Brain microvascular endothelial cell (primary cell): Measurements from ENCODE around the gene DPP10.

ENCODE experiments used
- DNase-seq: peaks from one replicate; pipeline ENCODE4 v3.0.0-alpha.2; 2020
- H3K27ac ChIP-seq: fragments of 250-450 bp; sonication (Bioruptor Pico); 2 replicates; pipeline ENCODE4 v1.5.1; 2020; ENCODE audit warnings: mild to moderate bottlenecking, moderate library complexity
- H3K27me3 ChIP-seq: fragments of 250-450 bp; sonication (Bioruptor Pico); replicated peaks from 2 replicates; pipeline ENCODE4 v1.5.1; 2020; ENCODE audit warnings: mild to moderate bottlenecking
- H3K36me3 ChIP-seq: fragments of 250-450 bp; sonication (Bioruptor Pico); replicated peaks from 2 replicates; pipeline ENCODE4 v1.5.1; 2020; ENCODE audit warnings: mild to moderate bottlenecking
- H3K4me3 ChIP-seq: 2 replicates; pipeline ENCODE4 v1.5.1; 2011; ENCODE audit warnings: low read depth, mild to moderate bottlenecking, control low read depth, low read length, moderate library complexity
- in situ Hi-C: cut with HindIII; loops from 2 replicates; pipeline ENCODE4 v1.10.0; 2017; ENCODE audit warnings: low sequenced_read_pairs, low pct_ligation_motif_present
- TF ChIP-seq, protein P1 (sequence below): IDR thresholded peaks from 2 replicates; pipeline ENCODE4 v1.5.1; 2011; ENCODE audit warnings: low read depth, mild to moderate bottlenecking, moderate library complexity, low read length, control low read depth, inconsistent platforms; ENCODE audit errors: missing control alignments

DPP10 gene

DNA sequence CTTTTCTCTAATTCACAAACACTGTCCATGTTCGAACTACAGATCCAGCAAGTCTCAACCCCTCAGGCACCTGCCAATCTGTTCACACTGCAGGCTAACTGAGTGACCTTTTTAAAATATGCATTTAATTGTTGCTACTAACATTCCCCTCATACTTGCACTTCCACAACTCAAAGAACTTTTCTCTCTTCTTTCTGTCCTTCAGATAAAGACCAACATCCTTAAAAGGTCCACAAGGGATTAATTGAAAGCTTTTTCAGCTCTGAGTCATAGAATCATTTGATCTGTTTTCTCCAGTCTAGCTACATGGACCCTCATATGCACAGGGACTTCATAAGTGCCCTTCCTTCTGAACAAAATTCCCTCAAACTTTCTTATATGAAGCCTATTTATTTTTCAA lies 1321.2 kb downstream of the DPP10 start:
- no peak for DNase-seq
- no peaks in the 10 kb centered on the region for H3K27me3 ChIP-seq
- H3K27ac ChIP-seq = no peak overlapping the region
- in situ Hi-C loops = no loop called here
- H3K4me3 ChIP-seq = no peak overlapping the region
- H3K36me3 ChIP-seq = no peaks in the 10 kb centered on the region
- TF ChIP-seq, protein P1, sequence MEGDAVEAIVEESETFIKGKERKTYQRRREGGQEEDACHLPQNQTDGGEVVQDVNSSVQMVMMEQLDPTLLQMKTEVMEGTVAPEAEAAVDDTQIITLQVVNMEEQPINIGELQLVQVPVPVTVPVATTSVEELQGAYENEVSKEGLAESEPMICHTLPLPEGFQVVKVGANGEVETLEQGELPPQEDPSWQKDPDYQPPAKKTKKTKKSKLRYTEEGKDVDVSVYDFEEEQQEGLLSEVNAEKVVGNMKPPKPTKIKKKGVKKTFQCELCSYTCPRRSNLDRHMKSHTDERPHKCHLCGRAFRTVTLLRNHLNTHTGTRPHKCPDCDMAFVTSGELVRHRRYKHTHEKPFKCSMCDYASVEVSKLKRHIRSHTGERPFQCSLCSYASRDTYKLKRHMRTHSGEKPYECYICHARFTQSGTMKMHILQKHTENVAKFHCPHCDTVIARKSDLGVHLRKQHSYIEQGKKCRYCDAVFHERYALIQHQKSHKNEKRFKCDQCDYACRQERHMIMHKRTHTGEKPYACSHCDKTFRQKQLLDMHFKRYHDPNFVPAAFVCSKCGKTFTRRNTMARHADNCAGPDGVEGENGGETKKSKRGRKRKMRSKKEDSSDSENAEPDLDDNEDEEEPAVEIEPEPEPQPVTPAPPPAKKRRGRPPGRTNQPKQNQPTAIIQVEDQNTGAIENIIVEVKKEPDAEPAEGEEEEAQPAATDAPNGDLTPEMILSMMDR = no peak

DNA sequence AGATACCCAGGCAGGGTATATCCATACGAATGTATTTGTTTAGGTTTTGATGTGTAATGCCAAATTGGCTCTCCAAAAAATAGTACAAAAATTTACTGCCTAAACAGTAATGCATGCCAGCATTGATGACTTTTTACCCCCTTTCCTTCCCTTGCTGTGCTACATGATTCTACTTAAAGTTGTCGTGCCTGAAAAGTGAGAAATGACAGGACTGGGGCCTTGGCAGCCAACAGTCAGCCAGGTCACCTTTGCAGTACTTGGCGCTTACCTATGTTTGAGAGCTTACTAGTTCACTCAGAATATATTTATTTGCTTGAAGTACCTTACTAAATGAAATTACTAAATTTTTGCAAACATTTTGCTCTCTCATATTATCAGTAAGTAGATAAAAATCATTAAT lies 1329.1 kb downstream of the DPP10 start:
- H3K36me3 ChIP-seq = no peaks in the 10 kb centered on the region
- H3K4me3 ChIP-seq = no peak overlapping the region
- TF ChIP-seq, protein P1 = no peak
- DNase-seq = no peak
- H3K27ac ChIP-seq = no peak overlapping the region
- H3K27me3 ChIP-seq = no peaks in the 10 kb centered on the region
- in situ Hi-C loops = no loop called here

DNA sequence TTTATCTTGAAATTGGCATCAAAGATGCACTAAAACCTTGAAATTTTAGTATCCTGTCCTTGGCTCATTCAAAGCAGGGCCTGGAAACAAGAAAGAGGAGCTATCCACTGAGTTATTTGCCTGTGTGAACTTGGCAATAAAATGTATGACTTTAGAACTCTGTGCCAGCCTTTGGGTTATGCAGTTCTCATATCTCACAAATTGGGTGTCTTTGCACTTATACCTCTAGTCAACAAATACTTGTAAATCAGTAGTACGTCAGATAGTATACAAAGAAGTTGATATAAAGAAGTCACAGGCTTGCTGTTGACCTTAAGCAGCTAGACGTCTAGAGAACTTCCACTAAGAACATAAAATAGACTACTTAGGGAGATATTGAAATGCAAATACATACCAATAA lies 1331.9 kb downstream of the DPP10 start:
- in situ Hi-C loops = no loop called here
- H3K36me3 ChIP-seq = no peaks in the 10 kb centered on the region
- TF ChIP-seq, protein P1 = no peak
- DNase-seq = no peak
- H3K27me3 ChIP-seq = no peaks in the 10 kb centered on the region
- H3K4me3 ChIP-seq = no peak overlapping the region
- H3K27ac ChIP-seq = no peak overlapping the region

DNA sequence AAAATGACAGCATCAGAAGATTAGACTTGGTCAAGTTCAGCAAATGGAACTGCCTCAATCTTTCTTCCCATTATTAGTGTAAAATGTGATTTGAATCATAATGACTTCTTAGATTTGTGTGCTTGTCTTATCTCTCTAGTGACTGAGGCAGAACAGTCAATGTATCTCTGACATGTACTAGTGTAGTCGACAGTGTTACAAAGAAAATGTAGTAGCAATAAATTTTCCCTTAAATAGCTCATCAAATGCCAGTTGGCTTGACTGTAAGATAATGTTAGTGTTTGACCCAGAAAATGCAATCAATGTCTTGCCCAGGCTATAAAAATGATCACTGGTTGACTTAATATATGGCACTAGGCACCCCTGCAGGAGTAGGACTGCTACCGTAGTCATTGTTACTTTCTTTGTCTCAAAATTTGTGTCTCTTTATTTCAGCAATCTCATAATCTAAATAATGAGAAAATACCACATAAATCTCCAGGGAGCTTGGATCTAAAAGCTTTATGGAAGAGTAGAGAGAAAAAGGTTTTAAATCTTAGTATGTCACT lies 1336.7 kb downstream of the DPP10 start:
- H3K4me3 ChIP-seq = no peak overlapping the region

DNA sequence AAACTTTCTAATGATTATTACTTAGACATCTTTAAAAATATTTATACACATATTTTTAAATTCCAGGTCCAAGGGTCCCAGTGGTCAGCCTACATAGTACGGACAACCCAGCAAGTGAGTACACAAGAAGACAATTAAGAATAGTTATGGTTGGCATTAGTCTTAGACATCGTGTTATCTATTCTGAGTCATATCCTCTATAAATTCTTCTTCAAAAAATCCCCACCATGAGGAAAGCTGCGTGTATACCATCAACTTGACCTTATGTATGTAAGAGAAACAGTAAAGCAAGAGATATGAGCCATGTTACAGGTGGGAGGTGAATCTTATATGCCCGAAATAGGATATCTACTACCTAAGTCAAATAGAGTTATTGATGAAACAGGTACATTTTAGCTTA lies 1339.8 kb downstream of the DPP10 start:
- H3K4me3 ChIP-seq = no peak overlapping the region
- no peak overlapping the region for H3K27ac ChIP-seq
- H3K27me3 ChIP-seq = no peaks in the 10 kb centered on the region
- TF ChIP-seq, protein P1 = no peak
- no peak for DNase-seq
- in situ Hi-C loops = no loop called here
- H3K36me3 ChIP-seq = no peaks in the 10 kb centered on the region

More for the DNA sequence above, 1336.7 kb downstream of the DPP10 start:
- in situ Hi-C loops = no loop called here
- TF ChIP-seq, protein P1 = no peak
- DNase-seq = no peak
- no peak overlapping the region for H3K27ac ChIP-seq
- no peaks in the 10 kb centered on the region for H3K27me3 ChIP-seq
- no peaks in the 10 kb centered on the region for H3K36me3 ChIP-seq

DNA sequence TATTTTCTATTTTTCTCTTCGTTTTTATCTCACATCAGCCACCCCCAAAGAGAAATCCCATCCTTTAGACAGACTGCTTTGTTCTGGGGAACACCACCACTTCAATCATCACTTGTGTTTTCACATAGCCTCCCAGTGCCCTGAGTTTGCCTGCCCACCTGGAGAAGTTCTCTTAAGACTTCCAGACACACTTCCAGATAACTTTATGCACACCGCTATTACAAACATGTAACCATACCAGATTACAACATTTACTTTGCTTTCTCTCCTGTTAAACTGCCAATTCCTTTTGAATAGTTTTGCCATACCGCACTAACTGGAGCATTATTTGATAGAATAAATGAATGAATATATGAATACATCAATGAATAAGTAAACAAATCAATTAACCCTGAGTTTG lies 1353.6 kb downstream of the DPP10 start:
- no peak overlapping the region for H3K4me3 ChIP-seq
- no peaks in the 10 kb centered on the region for H3K36me3 ChIP-seq
- no peak for DNase-seq
- TF ChIP-seq, protein P1 = no peak
- no peak overlapping the region for H3K27ac ChIP-seq
- in situ Hi-C loops = no loop called here
- H3K27me3 ChIP-seq = no peaks in the 10 kb centered on the region
